SU-DHL-6 (cell line): Measurements from ENCODE around the gene RNF214.

ENCODE experiments used
- H2AFZ ChIP-seq: fragments of 200-600 bp; sonication (generic); 2 replicates; pipeline ENCODE4 v1.6.1; 2014; ENCODE audit warnings: low read depth, mild to moderate bottlenecking, moderate library complexity, mixed read lengths, antibody characterized with exemption, low read length; ENCODE audit not compliant: severe bottlenecking
- H3F3A ChIP-seq: fragments of 200-600 bp; shearing (Covaris generic); 2 replicates; pipeline ENCODE4 v1.6.0; 2016; ENCODE audit warnings: antibody characterized with exemption, mild to moderate bottlenecking; ENCODE audit not compliant: insufficient read depth
- H3K27ac ChIP-seq: fragments of 200-600 bp; sonication (generic); 2 replicates; pipeline ENCODE4 v1.5.1; 2016; ENCODE audit warnings: low read depth, mild to moderate bottlenecking, low read length, moderate library complexity, mixed read lengths
- H3K27me3 ChIP-seq: fragments of 200-600 bp; sonication (generic), shearing (Covaris generic); 2 replicates; pipeline ENCODE4 v1.6.0; 2014; ENCODE audit warnings: mild to moderate bottlenecking, low read length
- H3K36me3 ChIP-seq: fragments of 200-600 bp; sonication (generic); 2 replicates; pipeline ENCODE4 v1.6.1; 2014; ENCODE audit warnings: mild to moderate bottlenecking, low read length, mixed read lengths
- H3K4me2 ChIP-seq: fragments of 300-600, 200-600 bp; shearing (Covaris generic), sonication (generic); 2 replicates; pipeline ENCODE4 v1.6.0; 2014; ENCODE audit warnings: low read length, low read depth, mild to moderate bottlenecking; ENCODE audit not compliant: poor library complexity, severe bottlenecking
- H3K4me3 ChIP-seq: fragments of 200-600 bp; sonication (generic); 2 replicates; pipeline ENCODE4 v1.5.1; 2014; ENCODE audit warnings: antibody characterized with exemption, low read length, mild to moderate bottlenecking, mixed read lengths; ENCODE audit not compliant: insufficient read depth, poor library complexity, severe bottlenecking
- H3K79me2 ChIP-seq: fragments of 200-600 bp; sonication (generic); 2 replicates; pipeline ENCODE4 v1.6.1; 2014; ENCODE audit warnings: mild to moderate bottlenecking, low read length, moderate library complexity; ENCODE audit not compliant: insufficient read depth
- H3K9ac ChIP-seq: fragments of 200-600 bp; sonication (generic); 2 replicates; pipeline ENCODE4 v1.7.0; 2014; ENCODE audit warnings: mild to moderate bottlenecking, low read length
- H3K9me2 ChIP-seq: fragments of 200-600 bp; sonication (generic); replicated peaks from 2 replicates; pipeline ENCODE4 v1.6.1; 2014; ENCODE audit warnings: low read length; ENCODE audit not compliant: insufficient read depth
- H3K9me3 ChIP-seq: fragments of 200-600 bp; sonication (generic); 2 replicates; pipeline ENCODE4 v1.6.1; 2014; ENCODE audit warnings: low read length, mixed read lengths; ENCODE audit not compliant: insufficient read depth
- H4K20me1 ChIP-seq: fragments of 200-600 bp; sonication (generic); 2 replicates; pipeline ENCODE4 v1.6.1; 2014; ENCODE audit warnings: low read depth, mild to moderate bottlenecking, antibody characterized with exemption, low read length, moderate library complexity, mixed read lengths
- EZH2phosphoT487 ChIP-seq: fragments of 200-600 bp; sonication (generic), shearing (Covaris generic); conservative IDR thresholded peaks from 2 replicates; pipeline ENCODE4 v1.6.1; 2018; ENCODE audit warnings: mild to moderate bottlenecking, antibody characterized with exemption, low read length, moderate library complexity, mixed read lengths
- TF ChIP-seq, protein P1 (sequence below): fragments of 200-600 bp; sonication (generic); IDR thresholded peaks from one replicate; pipeline ENCODE4 v1.5.1; 2017; ENCODE audit warnings: antibody characterized with exemption, mild to moderate bottlenecking, low read length, moderate library complexity; ENCODE audit not compliant: insufficient read depth, poor library complexity, severe bottlenecking

Gene RNF214

DNA sequence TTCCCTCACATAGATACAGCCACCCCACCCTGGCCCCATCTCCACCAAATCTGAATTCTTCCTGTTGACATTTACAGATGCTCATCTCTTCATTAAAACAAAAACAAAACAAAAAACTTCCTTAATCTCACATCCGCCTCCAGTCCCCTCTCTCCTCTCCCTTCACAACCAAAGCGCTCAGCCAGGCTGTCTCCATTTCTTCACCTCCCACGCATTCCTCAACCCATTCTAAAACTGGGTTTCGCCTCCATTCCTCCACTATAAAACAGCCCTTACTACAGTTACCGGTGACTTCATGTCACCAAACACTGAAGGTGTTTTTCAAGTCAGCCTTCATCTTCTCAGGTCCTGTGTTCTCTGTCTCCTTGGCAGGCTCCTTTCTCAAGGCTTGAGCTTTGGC lies 68.3 kb downstream of the RNF214 start:
- H3K4me3 ChIP-seq: no peak overlapping the region
- H3K79me2 ChIP-seq: no peaks in the 10 kb centered on the region
- H2AFZ ChIP-seq: no peak overlapping the region
- H3F3A ChIP-seq: no peaks in the 10 kb centered on the region
- H3K9me2 ChIP-seq: no peaks in the 10 kb centered on the region
- TF ChIP-seq, protein P1, sequence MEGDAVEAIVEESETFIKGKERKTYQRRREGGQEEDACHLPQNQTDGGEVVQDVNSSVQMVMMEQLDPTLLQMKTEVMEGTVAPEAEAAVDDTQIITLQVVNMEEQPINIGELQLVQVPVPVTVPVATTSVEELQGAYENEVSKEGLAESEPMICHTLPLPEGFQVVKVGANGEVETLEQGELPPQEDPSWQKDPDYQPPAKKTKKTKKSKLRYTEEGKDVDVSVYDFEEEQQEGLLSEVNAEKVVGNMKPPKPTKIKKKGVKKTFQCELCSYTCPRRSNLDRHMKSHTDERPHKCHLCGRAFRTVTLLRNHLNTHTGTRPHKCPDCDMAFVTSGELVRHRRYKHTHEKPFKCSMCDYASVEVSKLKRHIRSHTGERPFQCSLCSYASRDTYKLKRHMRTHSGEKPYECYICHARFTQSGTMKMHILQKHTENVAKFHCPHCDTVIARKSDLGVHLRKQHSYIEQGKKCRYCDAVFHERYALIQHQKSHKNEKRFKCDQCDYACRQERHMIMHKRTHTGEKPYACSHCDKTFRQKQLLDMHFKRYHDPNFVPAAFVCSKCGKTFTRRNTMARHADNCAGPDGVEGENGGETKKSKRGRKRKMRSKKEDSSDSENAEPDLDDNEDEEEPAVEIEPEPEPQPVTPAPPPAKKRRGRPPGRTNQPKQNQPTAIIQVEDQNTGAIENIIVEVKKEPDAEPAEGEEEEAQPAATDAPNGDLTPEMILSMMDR: no peak
- TF ChIP-seq EZH2phosphoT487: no peak
- H3K9me3 ChIP-seq: no peaks in the 10 kb centered on the region
- H3K4me2 ChIP-seq: no peak overlapping the region
- no peaks in the 10 kb centered on the region for H4K20me1 ChIP-seq
- no peak overlapping the region for H3K9ac ChIP-seq
- no peak overlapping the region for H3K27ac ChIP-seq
- no peaks in the 10 kb centered on the region for H3K27me3 ChIP-seq
- H3K36me3 ChIP-seq: no peaks in the 10 kb centered on the region

DNA sequence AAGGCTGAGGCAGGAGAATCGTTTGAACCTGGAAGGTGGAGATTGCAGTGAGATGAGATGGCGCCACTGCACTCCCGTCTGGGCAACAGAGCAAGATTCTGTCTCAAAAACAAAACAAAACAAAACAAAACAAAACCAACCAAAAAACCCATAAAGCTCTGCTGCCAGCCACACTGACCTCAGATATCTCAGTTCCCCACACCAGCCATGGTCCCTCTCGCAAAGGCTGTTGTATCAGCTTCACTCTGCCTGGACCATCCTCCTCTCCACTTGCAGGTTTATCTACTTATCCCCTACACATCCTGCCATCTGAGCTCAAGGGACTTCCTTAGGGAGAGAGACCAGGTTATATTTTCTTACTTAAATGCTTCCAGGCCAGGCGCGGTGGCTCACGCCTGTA lies 69.8 kb downstream of the RNF214 start:
- Histone ChIP-seq H3K27me3 (no peaks in the 10 kb centered on the region), H3K79me2 (no peaks in the 10 kb centered on the region), H3K9me3 (no peaks in the 10 kb centered on the region), H3K9ac (no peak overlapping the region), H4K20me1 (no peaks in the 10 kb centered on the region), H3F3A (no peaks in the 10 kb centered on the region), H3K4me3 (no peak overlapping the region), H3K4me2 (no peak overlapping the region), H2AFZ (no peak overlapping the region), H3K36me3 (no peaks in the 10 kb centered on the region), H3K27ac (no peak overlapping the region), H3K9me2 (no peaks in the 10 kb centered on the region)
- TF ChIP-seq, protein P1: no peak
- TF ChIP-seq EZH2phosphoT487: no peak

DNA sequence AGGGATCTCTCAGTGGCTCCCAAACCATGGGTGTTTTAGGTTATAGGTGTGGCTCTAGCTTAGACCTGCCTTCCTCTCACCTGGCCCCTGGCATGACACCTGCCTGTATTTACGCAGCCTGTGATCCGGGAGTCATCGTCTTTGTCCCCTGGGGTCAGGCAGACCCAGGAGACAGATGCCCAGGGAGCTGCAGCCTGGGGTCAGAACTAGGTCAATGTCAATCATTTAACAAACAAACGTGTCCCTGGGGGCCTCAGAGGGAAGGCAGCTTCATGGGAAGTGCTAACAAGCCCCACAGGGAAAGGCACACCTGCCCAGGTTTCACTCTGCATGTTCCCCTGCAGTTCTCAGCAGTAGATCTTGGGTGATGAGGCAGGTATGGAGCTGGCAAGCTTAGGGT lies 70.6 kb downstream of the RNF214 start:
- no peaks in the 10 kb centered on the region for H3K9me2 ChIP-seq
- no peaks in the 10 kb centered on the region for H3K9me3 ChIP-seq
- no peak overlapping the region for H3K4me3 ChIP-seq
- no peaks in the 10 kb centered on the region for H4K20me1 ChIP-seq
- no peak for TF ChIP-seq EZH2phosphoT487
- TF ChIP-seq, protein P1: no peak
- no peak overlapping the region for H3K27ac ChIP-seq
- no peaks in the 10 kb centered on the region for H3K36me3 ChIP-seq
- H3F3A ChIP-seq: no peaks in the 10 kb centered on the region
- H3K4me2 ChIP-seq: no peak overlapping the region
- H3K79me2 ChIP-seq: no peaks in the 10 kb centered on the region
- no peak overlapping the region for H3K9ac ChIP-seq
- no peak overlapping the region for H2AFZ ChIP-seq
- no peaks in the 10 kb centered on the region for H3K27me3 ChIP-seq
